ENCODE data around the gene GBGT1. TPM values are rescaled to one million over a fixed set of nuclear protein-coding genes. Genes with fewer than 3 reads are reported as not detected.
A peak's percentile ranks its signal among the peaks of the same experiment; 100 is the strongest.

Gene GBGT1
- total RNA-seq, 6 experiments from 2014 or later, result 1.1 to 2.8 (median 1.7) TPM

DNA sequence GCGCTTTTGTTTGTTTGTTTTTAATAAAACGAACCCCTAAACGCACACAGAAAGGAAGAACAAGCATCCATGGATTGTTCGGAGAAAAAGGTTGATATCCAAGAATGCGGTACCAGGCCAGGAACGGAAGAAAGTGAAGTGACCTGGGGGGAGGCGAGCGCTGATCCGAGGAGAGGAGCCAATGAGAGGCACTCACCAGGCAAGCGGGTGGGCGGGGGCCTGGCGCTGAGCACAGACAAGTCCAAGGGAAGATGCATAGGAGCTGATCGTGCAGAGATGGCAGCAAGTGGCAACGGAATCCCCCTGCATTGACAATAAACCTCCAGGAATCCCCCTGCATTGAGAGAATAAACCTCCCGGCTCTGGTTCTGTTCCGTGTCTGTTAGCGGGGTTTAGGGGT is 36.9 kb upstream of the GBGT1 start:
- Mint-ChIP-seq H3K4me1 (ENCODE audit: low read depth) (peaks cover 6% of the 10 kb centered on the region), H3K4me3 (no peak overlapping the region), H3K36me3 (ENCODE audit: low read depth) (no peaks in the 10 kb centered on the region), H3K9me3 (no peaks in the 10 kb centered on the region), H3K27me3 (ENCODE audit: insufficient read depth) (peaks cover 32% of the 10 kb centered on the region), H3K27ac (no peak overlapping the region)
- DNase-seq, result no peak
- TF ChIP-seq, protein P1, sequence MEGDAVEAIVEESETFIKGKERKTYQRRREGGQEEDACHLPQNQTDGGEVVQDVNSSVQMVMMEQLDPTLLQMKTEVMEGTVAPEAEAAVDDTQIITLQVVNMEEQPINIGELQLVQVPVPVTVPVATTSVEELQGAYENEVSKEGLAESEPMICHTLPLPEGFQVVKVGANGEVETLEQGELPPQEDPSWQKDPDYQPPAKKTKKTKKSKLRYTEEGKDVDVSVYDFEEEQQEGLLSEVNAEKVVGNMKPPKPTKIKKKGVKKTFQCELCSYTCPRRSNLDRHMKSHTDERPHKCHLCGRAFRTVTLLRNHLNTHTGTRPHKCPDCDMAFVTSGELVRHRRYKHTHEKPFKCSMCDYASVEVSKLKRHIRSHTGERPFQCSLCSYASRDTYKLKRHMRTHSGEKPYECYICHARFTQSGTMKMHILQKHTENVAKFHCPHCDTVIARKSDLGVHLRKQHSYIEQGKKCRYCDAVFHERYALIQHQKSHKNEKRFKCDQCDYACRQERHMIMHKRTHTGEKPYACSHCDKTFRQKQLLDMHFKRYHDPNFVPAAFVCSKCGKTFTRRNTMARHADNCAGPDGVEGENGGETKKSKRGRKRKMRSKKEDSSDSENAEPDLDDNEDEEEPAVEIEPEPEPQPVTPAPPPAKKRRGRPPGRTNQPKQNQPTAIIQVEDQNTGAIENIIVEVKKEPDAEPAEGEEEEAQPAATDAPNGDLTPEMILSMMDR (IDR thresholded peaks at IDR 0.05), result no peak

GRCh38 chr9:133199648-133200321 is 36.1 kb upstream of the GBGT1 start:
- Mint-ChIP-seq H3K9me3 (0 out of 2 replicates have a peak, but pooled peaks cover 8% of the 10 kb centered on the region), H3K36me3 (ENCODE audit: low read depth) (no peaks in the 10 kb centered on the region), H3K4me3 (peak overlapping the region; percentile 66), H3K4me1 (ENCODE audit: low read depth) (peaks cover 6% of the 10 kb centered on the region), H3K27me3 (ENCODE audit: insufficient read depth) (peaks cover 32% of the 10 kb centered on the region), H3K27ac (no peak overlapping the region)
- no peak for DNase-seq
- TF ChIP-seq, protein P1 (IDR thresholded peaks at IDR 0.05), result no peak

- Mint-ChIP-seq H3K4me1 (ENCODE audit: low read depth) (peaks cover 6% of the 10 kb centered on the region), H3K4me3 (no peak overlapping the region), H3K36me3 (ENCODE audit: low read depth) (no peaks in the 10 kb centered on the region), H3K27me3 (ENCODE audit: insufficient read depth) (peaks cover 12% of the 10 kb centered on the region), H3K27ac (no peak overlapping the region), H3K9me3 (peaks cover 14% of the 10 kb centered on the region)
- no peak for DNase-seq
- TF ChIP-seq, protein P1 (IDR thresholded peaks at IDR 0.05), result no peak
Measured at GRCh38 chr9:133195029-133195428, 31.3 kb upstream of the GBGT1 start.

GRCh38 chr9:133194597-133194996 is 30.9 kb upstream of the GBGT1 start:
- H3K4me3 Mint-ChIP-seq, result no peak overlapping the region
- TF ChIP-seq, protein P1 (IDR thresholded peaks at IDR 0.05), result no peak
- H3K36me3 Mint-ChIP-seq (ENCODE audit: low read depth), result no peaks in the 10 kb centered on the region
- peaks cover 6% of the 10 kb centered on the region for H3K4me1 Mint-ChIP-seq (ENCODE audit: low read depth)
- H3K27ac Mint-ChIP-seq, result no peak overlapping the region
- peaks cover 14% of the 10 kb centered on the region for H3K9me3 Mint-ChIP-seq
- peaks cover 11% of the 10 kb centered on the region for H3K27me3 Mint-ChIP-seq (ENCODE audit: insufficient read depth)
- no peak for DNase-seq

- no peaks in the 10 kb centered on the region for H3K36me3 Mint-ChIP-seq (ENCODE audit: low read depth)
- no peaks in the 10 kb centered on the region for H3K4me1 Mint-ChIP-seq (ENCODE audit: low read depth)
- TF ChIP-seq, protein P1 (IDR thresholded peaks at IDR 0.05), result no peak
- H3K4me3 Mint-ChIP-seq, result no peak overlapping the region
- peaks cover 14% of the 10 kb centered on the region for H3K9me3 Mint-ChIP-seq
- no peak for DNase-seq
- H3K27me3 Mint-ChIP-seq (ENCODE audit: insufficient read depth), result peaks cover 28% of the 10 kb centered on the region
- H3K27ac Mint-ChIP-seq, result no peak overlapping the region
Measured at GRCh38 chr9:133191989-133192388, 28.3 kb upstream of the GBGT1 start.

Measured in HFFc6 (cell line).